A549 (cell line): Measurements from ENCODE around the gene DSTN.

Source experiments
- CEBPB ChIP-seq, 2 experiments: fragments of >200 bp in 1 of 2; sonication (Bioruptor Twin) in 1 of 2; formaldehyde crosslinking in 1 of 2; IDR thresholded peaks; 2 replicates each; pipeline ENCODE4 v1.6.1; 2012 to 2016
- EP300 ChIP-seq, 2 experiments: fragments of >200 bp; sonication (Bioruptor Twin); formaldehyde crosslinking; IDR thresholded peaks; 2 replicates in 1 of 2; 3 replicates in 1 of 2; pipeline ENCODE4 v1.6.1; 2016 to 2017
- KDM1A ChIP-seq: fragments of 200-600 bp; sonication (generic); IDR thresholded peaks from 2 replicates; pipeline ENCODE4 v1.6.1; 2016; ENCODE audit warnings: low read depth, mild to moderate bottlenecking
- MAZ ChIP-seq: fragments of 150-350 bp; IDR thresholded peaks from 2 replicates; pipeline ENCODE4 v1.6.1; 2014; ENCODE audit warnings: antibody characterized with exemption, low read depth, low read length, borderline replicate concordance
- POLR2A ChIP-seq: IDR thresholded peaks from 2 replicates; pipeline ENCODE4 v1.6.1; 2012; ENCODE audit warnings: mild to moderate bottlenecking, low read length
- RFX5 ChIP-seq: fragments of 450-650 bp; IDR thresholded peaks from 2 replicates; pipeline ENCODE4 v1.7.1; 2014; ENCODE audit warnings: antibody characterized with exemption, mild to moderate bottlenecking, moderate library complexity
- SMC3 ChIP-seq: fragments of >200 bp; sonication (Bioruptor Twin); formaldehyde crosslinking; IDR thresholded peaks from 3 replicates; pipeline ENCODE4 v1.6.1; 2018; ENCODE audit warnings: inconsistent platforms
- ZNF302 ChIP-seq: fragments of 250-450 bp; sonication (Bioruptor Pico); IDR thresholded peaks from 2 replicates; pipeline ENCODE4 v1.9.0; 2021; ENCODE audit warnings: inconsistent platforms, mild to moderate bottlenecking, moderate library complexity
- TF ChIP-seq, protein P1 (sequence below): fragments of >200 bp; sonication (Bioruptor Twin); formaldehyde crosslinking; IDR thresholded peaks from 3 replicates; pipeline ENCODE4 v1.5.1; 2016
- TF ChIP-seq, protein P2 (sequence below): IDR thresholded peaks from 2 replicates; pipeline ENCODE4 v1.6.1; 2012
- TF ChIP-seq, protein P3 (sequence below): fragments of >200 bp; sonication (Bioruptor Twin); formaldehyde crosslinking; IDR thresholded peaks from 3 replicates; pipeline ENCODE4 v1.6.1; 2016

DNA sequence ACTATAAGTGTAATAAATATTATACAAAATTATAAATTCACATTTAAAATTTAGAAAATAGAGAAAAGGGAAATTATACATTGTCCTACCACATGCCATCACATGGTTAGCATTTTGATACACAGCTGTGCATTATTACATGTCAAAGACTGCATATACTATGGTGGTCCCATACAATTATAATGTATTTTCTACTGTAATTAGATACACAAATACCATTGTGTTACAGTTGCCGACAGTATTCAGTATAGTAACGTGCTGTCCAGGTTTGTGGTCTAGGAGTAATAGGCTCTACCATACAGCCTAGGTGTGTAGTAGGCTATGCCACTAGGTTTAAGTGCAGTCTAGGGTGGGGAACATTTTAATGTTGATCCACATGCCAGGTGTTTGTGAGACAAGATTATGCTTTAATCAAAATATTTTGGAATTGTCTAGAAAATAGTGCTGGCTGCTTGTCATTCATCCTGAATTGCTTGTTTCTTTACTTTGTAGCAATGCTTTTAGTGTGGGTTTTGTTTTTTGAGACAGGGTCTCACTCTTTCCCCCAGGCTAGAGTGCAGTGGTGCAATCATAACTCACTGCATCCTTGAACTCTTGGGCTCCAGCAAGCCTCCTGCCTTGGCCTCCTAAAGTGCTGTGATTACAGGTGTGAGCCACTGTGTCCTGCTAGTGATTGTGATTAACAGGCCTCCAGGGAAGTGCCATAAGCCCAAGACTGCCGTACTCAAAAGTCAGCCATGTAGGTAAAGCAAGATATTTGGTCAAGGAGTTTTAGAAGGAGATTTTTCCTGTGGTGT is 39.0 kb downstream of the DSTN start:
- TF ChIP-seq, protein P1, sequence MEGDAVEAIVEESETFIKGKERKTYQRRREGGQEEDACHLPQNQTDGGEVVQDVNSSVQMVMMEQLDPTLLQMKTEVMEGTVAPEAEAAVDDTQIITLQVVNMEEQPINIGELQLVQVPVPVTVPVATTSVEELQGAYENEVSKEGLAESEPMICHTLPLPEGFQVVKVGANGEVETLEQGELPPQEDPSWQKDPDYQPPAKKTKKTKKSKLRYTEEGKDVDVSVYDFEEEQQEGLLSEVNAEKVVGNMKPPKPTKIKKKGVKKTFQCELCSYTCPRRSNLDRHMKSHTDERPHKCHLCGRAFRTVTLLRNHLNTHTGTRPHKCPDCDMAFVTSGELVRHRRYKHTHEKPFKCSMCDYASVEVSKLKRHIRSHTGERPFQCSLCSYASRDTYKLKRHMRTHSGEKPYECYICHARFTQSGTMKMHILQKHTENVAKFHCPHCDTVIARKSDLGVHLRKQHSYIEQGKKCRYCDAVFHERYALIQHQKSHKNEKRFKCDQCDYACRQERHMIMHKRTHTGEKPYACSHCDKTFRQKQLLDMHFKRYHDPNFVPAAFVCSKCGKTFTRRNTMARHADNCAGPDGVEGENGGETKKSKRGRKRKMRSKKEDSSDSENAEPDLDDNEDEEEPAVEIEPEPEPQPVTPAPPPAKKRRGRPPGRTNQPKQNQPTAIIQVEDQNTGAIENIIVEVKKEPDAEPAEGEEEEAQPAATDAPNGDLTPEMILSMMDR = no peak
- TF ChIP-seq, protein P2, sequence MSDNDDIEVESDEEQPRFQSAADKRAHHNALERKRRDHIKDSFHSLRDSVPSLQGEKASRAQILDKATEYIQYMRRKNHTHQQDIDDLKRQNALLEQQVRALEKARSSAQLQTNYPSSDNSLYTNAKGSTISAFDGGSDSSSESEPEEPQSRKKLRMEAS = no peak
- TF ChIP-seq RFX5 = no peak
- no peak for TF ChIP-seq MAZ
- TF ChIP-seq EP300 (IDR thresholded peaks at IDR 0.05) = no peak
- no peak for TF ChIP-seq ZNF302 (CRISPR knock-in tag)
- TF ChIP-seq, protein P3, sequence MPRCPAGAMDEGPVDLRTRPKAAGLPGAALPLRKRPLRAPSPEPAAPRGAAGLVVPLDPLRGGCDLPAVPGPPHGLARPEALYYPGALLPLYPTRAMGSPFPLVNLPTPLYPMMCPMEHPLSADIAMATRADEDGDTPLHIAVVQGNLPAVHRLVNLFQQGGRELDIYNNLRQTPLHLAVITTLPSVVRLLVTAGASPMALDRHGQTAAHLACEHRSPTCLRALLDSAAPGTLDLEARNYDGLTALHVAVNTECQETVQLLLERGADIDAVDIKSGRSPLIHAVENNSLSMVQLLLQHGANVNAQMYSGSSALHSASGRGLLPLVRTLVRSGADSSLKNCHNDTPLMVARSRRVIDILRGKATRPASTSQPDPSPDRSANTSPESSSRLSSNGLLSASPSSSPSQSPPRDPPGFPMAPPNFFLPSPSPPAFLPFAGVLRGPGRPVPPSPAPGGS = no peak
- TF ChIP-seq KDM1A = no peak
- TF ChIP-seq CEBPB (IDR thresholded peaks at IDR 0.05) = no peak
- no peak for TF ChIP-seq POLR2A
- TF ChIP-seq SMC3 = no peak
